ENCODE data around the gene ARHGEF2. TPM values are rescaled to one million over a fixed set of nuclear protein-coding genes. Genes with fewer than 3 reads are reported as not detected.

ARHGEF2 gene
- total RNA-seq, 1 experiment from 2014 or later: 58.1 TPM

Other genes starting within 250 kb of the ARHGEF2 start
- 7.9 and 9.5 TPM in 2 replicates for gene GON4L, start 121.3 kb downstream of the ARHGEF2 start, total RNA-seq (2014; rRNA removed; shearing (Covaris generic); ENCODE audit: low replicate concordance)
- 0.03 TPM in 1 of 2 replicates, not detected in the other for gene SYT11, start 119.0 kb downstream of the ARHGEF2 start, total RNA-seq (2014; rRNA removed; shearing (Covaris generic); ENCODE audit: low replicate concordance)
- gene RIT1, start 67.2 kb downstream of the ARHGEF2 start, total RNA-seq (2014; rRNA removed; shearing (Covaris generic); ENCODE audit: low replicate concordance): 58.6 and 109 TPM in 2 replicates
- gene KHDC4, start 44.1 kb downstream of the ARHGEF2 start, total RNA-seq (2014; rRNA removed; shearing (Covaris generic); ENCODE audit: low replicate concordance): 9.8 and 33.9 TPM in 2 replicates
- not detected in 2 replicates for gene RXFP4, start 36.9 kb downstream of the ARHGEF2 start, total RNA-seq (2014; rRNA removed; shearing (Covaris generic); ENCODE audit: low replicate concordance)
- 305 and 404 TPM in 2 replicates for gene SSR2, start 42.4 kb upstream of the ARHGEF2 start, total RNA-seq (2014; rRNA removed; shearing (Covaris generic); ENCODE audit: low replicate concordance)
- 12.4 and 36.6 TPM in 2 replicates for gene UBQLN4, start 75.3 kb upstream of the ARHGEF2 start, total RNA-seq (2014; rRNA removed; shearing (Covaris generic); ENCODE audit: low replicate concordance)
- 14.3 and 28.3 TPM in 2 replicates for gene LAMTOR2, start 76.2 kb upstream of the ARHGEF2 start, total RNA-seq (2014; rRNA removed; shearing (Covaris generic); ENCODE audit: low replicate concordance)
- not detected in 2 replicates for gene RAB25, start 82.6 kb upstream of the ARHGEF2 start, total RNA-seq (2014; rRNA removed; shearing (Covaris generic); ENCODE audit: low replicate concordance)
- gene MEX3A, start 103.9 kb upstream of the ARHGEF2 start, total RNA-seq (2014; rRNA removed; shearing (Covaris generic); ENCODE audit: low replicate concordance): 0.64 and 2.0 TPM in 2 replicates
- 652 and 715 TPM in 2 replicates for gene LMNA, start 136.2 kb upstream of the ARHGEF2 start, total RNA-seq (2014; rRNA removed; shearing (Covaris generic); ENCODE audit: low replicate concordance)
- 1.9 and 2.0 TPM in 2 replicates for gene SEMA4A, start 175.0 kb upstream of the ARHGEF2 start, total RNA-seq (2014; rRNA removed; shearing (Covaris generic); ENCODE audit: low replicate concordance)
- gene SLC25A44, start 215.6 kb upstream of the ARHGEF2 start, total RNA-seq (2014; rRNA removed; shearing (Covaris generic); ENCODE audit: low replicate concordance): 11.8 and 15.9 TPM in 2 replicates
- 81.6 and 115 TPM in 2 replicates for gene PMF1, start 234.5 kb upstream of the ARHGEF2 start, total RNA-seq (2014; rRNA removed; shearing (Covaris generic); ENCODE audit: low replicate concordance)

Data from Caki2 (cell line).